Skeletal muscle satellite cell (primary cell): Measurements from ENCODE around the gene MAP1A.
A peak's percentile ranks its signal among the peaks of the same experiment; 100 is the strongest.

Experiments used
- H3K27me3 ChIP-seq: 2 replicates; pipeline ENCODE4 v1.7.0; 2013; ENCODE audit warnings: low read length; ENCODE audit not compliant: control insufficient read depth, insufficient read depth
- H3K36me3 ChIP-seq: 2 replicates; pipeline ENCODE4 v1.7.0; 2013; ENCODE audit warnings: mild to moderate bottlenecking, control low read depth, low read length; ENCODE audit not compliant: insufficient read depth
- H3K4me1 ChIP-seq: 2 replicates; pipeline ENCODE4 v1.7.0; 2013; ENCODE audit warnings: low read length; ENCODE audit not compliant: control insufficient read depth, insufficient read depth
- H3K4me2 ChIP-seq: 2 replicates; pipeline ENCODE4 v1.7.0; 2013; ENCODE audit warnings: mild to moderate bottlenecking, low read length
- H3K4me3 ChIP-seq: 2 replicates; pipeline ENCODE4 v1.7.0; 2013; ENCODE audit warnings: low read length
- H3K9ac ChIP-seq: 2 replicates; pipeline ENCODE4 v1.7.0; 2013; ENCODE audit warnings: mild to moderate bottlenecking, low read depth, low read length, moderate library complexity
- H3K9me3 ChIP-seq: replicated peaks from 2 replicates; pipeline ENCODE4 v1.7.0; 2013; ENCODE audit warnings: mild to moderate bottlenecking, control low read depth, low read length

Gene MAP1A

GRCh38 chr15:43492673-43493601, 24.5 kb upstream of the MAP1A start, which contains the start of gene TP53BP1:
Gene TP53BP1 (minus strand): TSS chr15:43493156. CDS start chr15:43493043, 113 bp downstream.
- Histone ChIP-seq H3K9ac (peak within 1 kb of the TSS; percentile 82), H3K4me3 (peak within 1 kb of the TSS; percentile 90), H3K36me3 (peaks cover 25% of the 10 kb centered on the region), H3K4me2 (peak within 1 kb of the TSS; percentile 79), H3K4me1 (peaks cover 18% of the 10 kb centered on the region), H3K9me3 (no peaks in the 10 kb centered on the region), H3K27me3 (no peaks in the 10 kb centered on the region)

- Histone ChIP-seq H3K4me2 (peak overlapping the region; percentile 78), H3K27me3 (no peaks in the 10 kb centered on the region), H3K9ac (peak overlapping the region; percentile 82), H3K4me1 (peaks cover 18% of the 10 kb centered on the region), H3K4me3 (peak overlapping the region; percentile 90), H3K9me3 (no peaks in the 10 kb centered on the region), H3K36me3 (peaks cover 18% of the 10 kb centered on the region)
Measured at GRCh38 chr15:43493703-43494472, 23.5 kb upstream of the MAP1A start.

GRCh38 chr15:43498990-43499389, 18.4 kb upstream of the MAP1A start:
- H3K4me3 ChIP-seq = no peak overlapping the region
- no peaks in the 10 kb centered on the region for H3K9me3 ChIP-seq
- peaks cover under 1% of the 10 kb centered on the region for H3K4me1 ChIP-seq
- H3K4me2 ChIP-seq = no peak overlapping the region
- no peak overlapping the region for H3K9ac ChIP-seq
- H3K27me3 ChIP-seq = no peaks in the 10 kb centered on the region
- no peaks in the 10 kb centered on the region for H3K36me3 ChIP-seq

DNA sequence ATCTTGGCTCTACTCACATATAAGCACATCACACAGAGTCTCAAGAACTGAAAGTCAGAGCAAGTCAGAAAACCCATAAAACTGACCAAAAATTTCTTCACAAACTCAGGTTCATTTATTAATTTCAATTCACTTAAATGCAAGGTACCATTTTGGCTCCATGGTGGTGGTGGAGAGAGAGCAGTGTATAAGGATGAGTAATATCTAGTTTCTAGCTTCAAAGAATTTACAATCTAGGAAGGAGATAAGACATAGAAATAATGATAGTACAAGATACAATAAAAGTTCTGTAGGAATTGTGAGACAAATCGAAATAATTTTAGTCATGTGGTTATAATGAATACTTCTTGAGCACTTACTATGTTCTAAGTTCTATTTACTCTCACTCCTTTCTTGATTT, 17.8 kb upstream of the MAP1A start:
- Histone ChIP-seq H3K36me3 (no peaks in the 10 kb centered on the region), H3K4me3 (no peak overlapping the region), H3K4me1 (no peaks in the 10 kb centered on the region), H3K9ac (no peak overlapping the region), H3K9me3 (no peaks in the 10 kb centered on the region), H3K4me2 (no peak overlapping the region), H3K27me3 (no peaks in the 10 kb centered on the region)

DNA sequence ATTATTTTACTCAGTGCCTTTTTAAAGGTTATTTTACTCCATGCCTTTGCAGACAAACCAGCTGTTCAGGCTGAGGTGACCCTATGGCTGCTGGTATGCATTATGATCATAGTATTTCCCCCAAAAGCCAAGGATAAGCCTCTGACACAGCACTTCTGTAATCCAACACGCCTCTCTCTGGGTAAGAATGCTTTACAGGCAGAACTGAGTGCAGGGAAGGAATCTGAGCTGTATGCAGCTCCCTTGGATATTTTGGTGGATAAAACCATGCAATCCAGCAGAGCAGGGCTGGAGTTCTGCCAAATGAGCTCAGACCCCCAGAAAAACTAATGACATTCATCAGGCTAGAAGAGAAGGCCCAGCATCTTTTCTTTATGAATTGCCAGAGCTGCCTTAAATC, 11.7 kb upstream of the MAP1A start:
- Histone ChIP-seq H3K9ac (no peak overlapping the region), H3K9me3 (no peaks in the 10 kb centered on the region), H3K36me3 (no peaks in the 10 kb centered on the region), H3K27me3 (no peaks in the 10 kb centered on the region), H3K4me1 (peaks cover 29% of the 10 kb centered on the region), H3K4me3 (no peak overlapping the region), H3K4me2 (peak overlapping the region; percentile 6)

GRCh38 chr15:43508421-43508820, 9.0 kb upstream of the MAP1A start:
- Histone ChIP-seq H3K4me1 (peaks cover 38% of the 10 kb centered on the region), H3K27me3 (no peaks in the 10 kb centered on the region), H3K4me3 (no peak overlapping the region), H3K36me3 (no peaks in the 10 kb centered on the region), H3K9me3 (no peaks in the 10 kb centered on the region), H3K9ac (peak overlapping the region; percentile 28), H3K4me2 (peak overlapping the region; percentile 87)

GRCh38 chr15:43508991-43509659, 8.3 kb upstream of the MAP1A start:
- peak overlapping the region; percentile 84 for H3K9ac ChIP-seq
- peak overlapping the region; percentile 87 for H3K4me2 ChIP-seq
- H3K4me1 ChIP-seq = peaks cover 46% of the 10 kb centered on the region
- no peaks in the 10 kb centered on the region for H3K36me3 ChIP-seq
- H3K4me3 ChIP-seq = peak overlapping the region; percentile 77
- no peaks in the 10 kb centered on the region for H3K27me3 ChIP-seq
- H3K9me3 ChIP-seq = no peaks in the 10 kb centered on the region

GRCh38 chr15:43509660-43510199, 7.7 kb upstream of the MAP1A start:
- no peaks in the 10 kb centered on the region for H3K27me3 ChIP-seq
- no peaks in the 10 kb centered on the region for H3K36me3 ChIP-seq
- H3K4me2 ChIP-seq = peak overlapping the region; percentile 87
- H3K4me3 ChIP-seq = peak overlapping the region; percentile 77
- no peaks in the 10 kb centered on the region for H3K9me3 ChIP-seq
- H3K9ac ChIP-seq = peak overlapping the region; percentile 84
- H3K4me1 ChIP-seq = peaks cover 50% of the 10 kb centered on the region

DNA sequence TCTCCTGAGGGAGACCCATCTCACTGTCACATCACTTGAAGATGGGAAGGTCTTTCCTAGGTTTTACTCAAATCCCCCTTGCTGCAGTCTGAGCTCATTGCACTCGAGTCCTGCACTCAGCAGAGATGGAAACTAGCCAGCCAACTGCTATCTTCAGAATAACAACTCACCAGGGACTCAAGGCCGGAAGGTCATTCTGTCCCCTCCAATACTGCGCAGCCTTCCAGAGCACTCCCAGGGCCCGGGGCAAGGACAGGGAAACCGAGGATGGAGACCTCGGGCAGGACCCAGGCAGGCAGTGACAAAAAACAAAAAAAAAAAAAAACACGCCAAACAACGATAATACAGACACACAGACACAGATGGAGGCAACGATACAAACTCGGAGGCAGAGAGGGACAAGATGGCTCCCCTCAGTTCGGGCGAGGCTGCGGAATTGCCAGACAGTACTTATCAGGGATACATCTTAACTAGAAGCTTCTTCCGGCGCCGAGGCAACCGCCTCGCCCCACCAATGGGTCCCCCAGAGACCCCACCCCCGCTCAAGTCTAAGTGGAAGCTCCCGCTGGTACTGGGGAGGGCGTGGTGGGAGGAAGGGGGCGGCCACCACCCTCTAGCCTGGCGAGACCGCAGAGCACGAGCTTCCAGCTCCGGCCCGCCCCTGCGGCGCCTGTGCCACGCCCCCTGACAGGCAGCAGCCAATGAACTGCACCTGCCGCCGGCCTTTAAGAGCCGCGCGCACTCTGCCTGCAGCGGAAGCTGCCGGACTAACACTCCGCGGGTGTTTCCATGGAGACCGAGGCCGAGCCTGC, 7.0 kb upstream of the MAP1A start:
- Histone ChIP-seq H3K36me3 (no peaks in the 10 kb centered on the region), H3K9me3 (no peaks in the 10 kb centered on the region), H3K4me2 (peak overlapping the region; percentile 87), H3K4me3 (peak overlapping the region; percentile 77), H3K4me1 (peaks cover 52% of the 10 kb centered on the region), H3K9ac (peak overlapping the region; percentile 84), H3K27me3 (no peaks in the 10 kb centered on the region)

DNA sequence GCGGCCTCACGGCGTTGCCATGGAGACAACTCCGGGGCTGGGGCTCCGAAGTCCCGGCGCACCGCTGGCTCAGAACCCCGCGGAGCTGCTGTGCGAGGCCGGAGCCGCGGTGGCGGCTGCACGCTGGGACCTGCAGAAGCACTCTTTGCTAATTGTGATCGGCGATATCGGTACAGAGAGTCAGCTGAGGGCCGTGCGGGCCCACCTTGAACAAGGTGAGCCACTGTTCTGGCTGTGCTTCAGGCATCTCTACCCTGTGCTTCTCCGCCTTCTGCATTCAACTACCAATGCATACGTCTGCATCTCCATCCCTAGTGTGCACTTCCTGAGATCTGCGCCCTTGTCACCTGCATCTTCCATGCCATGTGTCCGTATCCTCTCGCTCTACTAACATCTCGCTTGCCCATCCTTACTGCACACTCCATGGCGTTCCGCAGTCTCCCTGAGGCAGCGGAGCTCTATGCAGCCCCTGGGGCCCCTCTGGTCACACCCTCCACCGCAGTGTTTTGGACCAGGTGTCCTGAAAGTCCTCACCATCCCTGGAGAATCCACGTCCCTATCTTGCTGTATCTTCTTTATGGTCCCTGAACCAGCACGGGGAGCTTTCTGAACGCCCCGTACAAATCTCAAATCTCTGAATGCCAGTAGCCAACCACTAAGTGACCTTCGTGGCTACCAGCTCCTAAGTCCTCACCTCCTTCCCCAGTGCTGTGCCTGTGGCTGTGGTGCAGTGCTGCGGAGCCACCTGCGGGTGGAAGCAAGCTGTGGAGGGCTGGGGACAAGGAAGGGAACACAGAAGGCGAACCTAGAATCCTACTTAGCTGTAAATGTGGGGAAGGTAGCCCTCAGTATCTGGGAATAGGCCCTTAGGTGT, 6.2 kb upstream of the MAP1A start:
- no peaks in the 10 kb centered on the region for H3K36me3 ChIP-seq
- H3K4me2 ChIP-seq = peak overlapping the region; percentile 87
- no peaks in the 10 kb centered on the region for H3K9me3 ChIP-seq
- H3K4me1 ChIP-seq = peaks cover 55% of the 10 kb centered on the region
- peak overlapping the region; percentile 10 for H3K9ac ChIP-seq
- peak overlapping the region; percentile 74 for H3K4me3 ChIP-seq
- no peaks in the 10 kb centered on the region for H3K27me3 ChIP-seq
